Measurements from ENCODE around the gene PRSS38.

DNA sequence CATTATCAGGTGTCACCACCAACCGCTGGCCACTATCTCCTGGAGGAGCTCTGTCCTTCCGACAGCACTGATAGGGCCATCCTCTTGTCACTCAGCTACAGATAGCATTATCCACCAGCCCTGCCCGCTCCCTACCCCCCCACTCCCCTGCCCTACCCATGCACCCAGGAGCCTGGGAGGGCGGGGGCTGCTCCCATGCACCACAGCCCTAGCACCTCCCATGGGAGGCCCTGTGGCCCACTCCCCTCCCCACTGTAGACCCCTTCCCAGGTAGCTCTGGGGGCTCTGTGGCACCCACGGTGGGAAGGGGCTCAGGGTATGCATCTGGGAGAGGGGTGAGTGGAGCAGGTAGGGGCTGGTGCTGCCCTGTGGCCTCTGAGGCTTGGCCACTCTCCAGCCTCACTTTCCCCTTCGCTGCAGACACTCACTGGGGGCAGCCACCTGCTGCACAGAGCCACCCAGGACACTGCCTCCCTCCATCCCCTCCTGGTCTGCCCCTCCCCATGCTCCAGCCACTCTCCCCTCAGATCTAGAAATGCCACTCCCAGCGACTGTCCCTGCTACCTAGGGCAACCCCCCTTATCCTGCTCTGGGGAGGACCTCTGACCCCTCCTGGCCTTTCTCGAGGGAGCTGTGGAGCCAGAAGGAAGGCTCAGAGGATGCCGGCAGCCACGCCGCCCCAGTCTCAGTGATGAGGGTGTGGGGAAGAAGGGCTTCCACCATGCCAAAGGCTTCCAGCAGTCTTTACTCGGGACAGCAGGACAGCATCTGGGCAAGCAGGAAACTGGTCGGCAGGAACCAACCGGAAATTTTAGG lies 73.8 kb downstream of the PRSS38 start:
- TF ChIP-seq, protein P1, sequence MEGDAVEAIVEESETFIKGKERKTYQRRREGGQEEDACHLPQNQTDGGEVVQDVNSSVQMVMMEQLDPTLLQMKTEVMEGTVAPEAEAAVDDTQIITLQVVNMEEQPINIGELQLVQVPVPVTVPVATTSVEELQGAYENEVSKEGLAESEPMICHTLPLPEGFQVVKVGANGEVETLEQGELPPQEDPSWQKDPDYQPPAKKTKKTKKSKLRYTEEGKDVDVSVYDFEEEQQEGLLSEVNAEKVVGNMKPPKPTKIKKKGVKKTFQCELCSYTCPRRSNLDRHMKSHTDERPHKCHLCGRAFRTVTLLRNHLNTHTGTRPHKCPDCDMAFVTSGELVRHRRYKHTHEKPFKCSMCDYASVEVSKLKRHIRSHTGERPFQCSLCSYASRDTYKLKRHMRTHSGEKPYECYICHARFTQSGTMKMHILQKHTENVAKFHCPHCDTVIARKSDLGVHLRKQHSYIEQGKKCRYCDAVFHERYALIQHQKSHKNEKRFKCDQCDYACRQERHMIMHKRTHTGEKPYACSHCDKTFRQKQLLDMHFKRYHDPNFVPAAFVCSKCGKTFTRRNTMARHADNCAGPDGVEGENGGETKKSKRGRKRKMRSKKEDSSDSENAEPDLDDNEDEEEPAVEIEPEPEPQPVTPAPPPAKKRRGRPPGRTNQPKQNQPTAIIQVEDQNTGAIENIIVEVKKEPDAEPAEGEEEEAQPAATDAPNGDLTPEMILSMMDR (IDR thresholded peaks at IDR 0.05), result no peak
- TF ChIP-seq POLR2A (IDR thresholded peaks at IDR 0.05) (no peak), POLR2AphosphoS5 (IDR thresholded peaks at IDR 0.05) (no peak)

Data from prostate gland (tissue), 2 donors.